Activated naive CD4-positive, alpha-beta T cell treated with anti-CD3 and anti-CD28 coated beads, Interleukin-2, amount 50 U/mL, for 24 hours (primary cell): ENCODE measurements around the gene STK38L.

ENCODE experiments used
- H3K27ac Mint-ChIP-seq: one replicate; pipeline ENCODE4 v1.8.0; 2021; ENCODE audit warnings: mild to moderate bottlenecking, mixed read lengths
- H3K27me3 Mint-ChIP-seq: one replicate; pipeline ENCODE4 v1.8.0; 2021; ENCODE audit warnings: mixed read lengths
- H3K36me3 Mint-ChIP-seq: one replicate; pipeline ENCODE4 v1.8.0; 2021; ENCODE audit warnings: mixed read lengths
- H3K4me1 Mint-ChIP-seq: one replicate; pipeline ENCODE4 v1.8.0; 2021; ENCODE audit warnings: mixed read lengths
- H3K4me3 Mint-ChIP-seq: one replicate; pipeline ENCODE4 v1.8.0; 2021; ENCODE audit warnings: mild to moderate bottlenecking, mixed read lengths
- H3K9me3 Mint-ChIP-seq: one replicate; pipeline ENCODE4 v1.8.0; 2021; ENCODE audit warnings: mixed read lengths

The STK38L gene

GRCh38 chr12:27336282-27336653, 92.2 kb downstream of the STK38L start:
- no peaks in the 10 kb centered on the region for H3K9me3 Mint-ChIP-seq
- no peaks in the 10 kb centered on the region for H3K36me3 Mint-ChIP-seq
- H3K27ac Mint-ChIP-seq: no peak overlapping the region
- peaks cover 33% of the 10 kb centered on the region for H3K27me3 Mint-ChIP-seq
- no peak overlapping the region for H3K4me3 Mint-ChIP-seq
- peaks cover 18% of the 10 kb centered on the region for H3K4me1 Mint-ChIP-seq

- Mint-ChIP-seq H3K4me1 (peaks cover 7% of the 10 kb centered on the region), H3K9me3 (no peaks in the 10 kb centered on the region), H3K36me3 (no peaks in the 10 kb centered on the region), H3K4me3 (no peak overlapping the region), H3K27ac (no peak overlapping the region), H3K27me3 (peaks cover 24% of the 10 kb centered on the region)
Observed at GRCh38 chr12:27337376-27337775, 93.3 kb downstream of the STK38L start.

- no peaks in the 10 kb centered on the region for H3K9me3 Mint-ChIP-seq
- no peak overlapping the region for H3K27ac Mint-ChIP-seq
- H3K36me3 Mint-ChIP-seq: no peaks in the 10 kb centered on the region
- peaks cover 21% of the 10 kb centered on the region for H3K27me3 Mint-ChIP-seq
- H3K4me1 Mint-ChIP-seq: peaks cover 4% of the 10 kb centered on the region
- H3K4me3 Mint-ChIP-seq: no peak overlapping the region
Observed at GRCh38 chr12:27338473-27338872, 94.4 kb downstream of the STK38L start.

- Mint-ChIP-seq H3K9me3 (no peaks in the 10 kb centered on the region), H3K4me1 (no peaks in the 10 kb centered on the region), H3K36me3 (no peaks in the 10 kb centered on the region), H3K27ac (no peak overlapping the region), H3K4me3 (no peak overlapping the region), H3K27me3 (peaks cover 5% of the 10 kb centered on the region)
Observed at GRCh38 chr12:27340971-27341370, 96.9 kb downstream of the STK38L start.

- Mint-ChIP-seq H3K36me3 (no peaks in the 10 kb centered on the region), H3K9me3 (no peaks in the 10 kb centered on the region), H3K27me3 (peaks cover 12% of the 10 kb centered on the region), H3K4me3 (no peak overlapping the region), H3K27ac (no peak overlapping the region), H3K4me1 (no peaks in the 10 kb centered on the region)
Observed at GRCh38 chr12:27342536-27342935, 98.5 kb downstream of the STK38L start.

GRCh38 chr12:27343255-27344000, 99.3 kb downstream of the STK38L start:
- peaks cover 12% of the 10 kb centered on the region for H3K27me3 Mint-ChIP-seq
- no peaks in the 10 kb centered on the region for H3K4me1 Mint-ChIP-seq
- H3K4me3 Mint-ChIP-seq: no peak overlapping the region
- no peak overlapping the region for H3K27ac Mint-ChIP-seq
- H3K36me3 Mint-ChIP-seq: no peaks in the 10 kb centered on the region
- H3K9me3 Mint-ChIP-seq: no peaks in the 10 kb centered on the region

GRCh38 chr12:27344246-27344645, 100.2 kb downstream of the STK38L start:
- H3K4me3 Mint-ChIP-seq: no peak overlapping the region
- no peaks in the 10 kb centered on the region for H3K36me3 Mint-ChIP-seq
- H3K9me3 Mint-ChIP-seq: no peaks in the 10 kb centered on the region
- H3K27ac Mint-ChIP-seq: no peak overlapping the region
- peaks cover 14% of the 10 kb centered on the region for H3K27me3 Mint-ChIP-seq
- no peaks in the 10 kb centered on the region for H3K4me1 Mint-ChIP-seq

GRCh38 chr12:27344760-27345159, 100.7 kb downstream of the STK38L start:
- no peaks in the 10 kb centered on the region for H3K9me3 Mint-ChIP-seq
- no peaks in the 10 kb centered on the region for H3K4me1 Mint-ChIP-seq
- peaks cover 14% of the 10 kb centered on the region for H3K27me3 Mint-ChIP-seq
- H3K36me3 Mint-ChIP-seq: no peaks in the 10 kb centered on the region
- H3K4me3 Mint-ChIP-seq: no peak overlapping the region
- no peak overlapping the region for H3K27ac Mint-ChIP-seq

GRCh38 chr12:27345376-27345775, 101.3 kb downstream of the STK38L start:
- Mint-ChIP-seq H3K4me3 (no peak overlapping the region), H3K27ac (no peak overlapping the region), H3K4me1 (no peaks in the 10 kb centered on the region), H3K36me3 (no peaks in the 10 kb centered on the region), H3K27me3 (peaks cover 14% of the 10 kb centered on the region), H3K9me3 (no peaks in the 10 kb centered on the region)

GRCh38 chr12:27347779-27348178, 103.7 kb downstream of the STK38L start:
- H3K4me1 Mint-ChIP-seq: no peaks in the 10 kb centered on the region
- no peak overlapping the region for H3K27ac Mint-ChIP-seq
- H3K9me3 Mint-ChIP-seq: no peaks in the 10 kb centered on the region
- peaks cover 13% of the 10 kb centered on the region for H3K27me3 Mint-ChIP-seq
- no peak overlapping the region for H3K4me3 Mint-ChIP-seq
- H3K36me3 Mint-ChIP-seq: no peaks in the 10 kb centered on the region

- Mint-ChIP-seq H3K36me3 (no peaks in the 10 kb centered on the region), H3K9me3 (no peaks in the 10 kb centered on the region), H3K4me3 (no peak overlapping the region), H3K27ac (no peak overlapping the region), H3K4me1 (no peaks in the 10 kb centered on the region), H3K27me3 (peaks cover 12% of the 10 kb centered on the region)
Observed at GRCh38 chr12:27351476-27351875, 107.4 kb downstream of the STK38L start.

GRCh38 chr12:27355486-27355885, 111.4 kb downstream of the STK38L start:
- H3K36me3 Mint-ChIP-seq: no peaks in the 10 kb centered on the region
- peaks cover 10% of the 10 kb centered on the region for H3K27me3 Mint-ChIP-seq
- H3K4me3 Mint-ChIP-seq: no peak overlapping the region
- H3K4me1 Mint-ChIP-seq: no peaks in the 10 kb centered on the region
- no peak overlapping the region for H3K27ac Mint-ChIP-seq
- H3K9me3 Mint-ChIP-seq: no peaks in the 10 kb centered on the region

- no peaks in the 10 kb centered on the region for H3K4me1 Mint-ChIP-seq
Observed at GRCh38 chr12:27355979-27356378, 111.9 kb downstream of the STK38L start.

GRCh38 chr12:27359578-27360340, 115.7 kb downstream of the STK38L start:
- Mint-ChIP-seq H3K4me3 (no peak overlapping the region), H3K4me1 (no peaks in the 10 kb centered on the region), H3K36me3 (no peaks in the 10 kb centered on the region), H3K27ac (no peak overlapping the region), H3K9me3 (no peaks in the 10 kb centered on the region), H3K27me3 (peaks cover 15% of the 10 kb centered on the region)

More at GRCh38 chr12:27355979-27356378, 111.9 kb downstream of the STK38L start:
- Mint-ChIP-seq H3K27ac (peak overlapping the region; percentile 55), H3K27me3 (peaks cover 10% of the 10 kb centered on the region), H3K4me3 (no peak overlapping the region), H3K9me3 (no peaks in the 10 kb centered on the region), H3K36me3 (no peaks in the 10 kb centered on the region)

- Mint-ChIP-seq H3K36me3 (no peaks in the 10 kb centered on the region), H3K4me3 (no peak overlapping the region), H3K27ac (no peak overlapping the region), H3K9me3 (no peaks in the 10 kb centered on the region), H3K27me3 (peaks cover 13% of the 10 kb centered on the region), H3K4me1 (no peaks in the 10 kb centered on the region)
Observed at GRCh38 chr12:27361372-27361771, 117.3 kb downstream of the STK38L start.

- Mint-ChIP-seq H3K9me3 (no peaks in the 10 kb centered on the region), H3K36me3 (no peaks in the 10 kb centered on the region), H3K27ac (no peak overlapping the region), H3K4me3 (no peak overlapping the region), H3K4me1 (no peaks in the 10 kb centered on the region), H3K27me3 (peaks cover 21% of the 10 kb centered on the region)
Observed at GRCh38 chr12:27366621-27367020, 122.5 kb downstream of the STK38L start.
